HG02610 (cell line): ENCODE measurements around the gene ZNF81.
"Not testable (repeated sequence)": the region's sequence is repeated elsewhere in the genome, so short reads cannot be mapped to it uniquely, and the experiment has no call there.

Source experiments
- ATAC-seq: cut with Tn5 transposase; IDR thresholded peaks from one replicate; pipeline ENCODE4 v1.9.1; 2021; ENCODE audit warnings: mild to moderate bottlenecking, moderate library complexity; ENCODE audit not compliant: unreplicated experiment

ZNF81 gene

DNA sequence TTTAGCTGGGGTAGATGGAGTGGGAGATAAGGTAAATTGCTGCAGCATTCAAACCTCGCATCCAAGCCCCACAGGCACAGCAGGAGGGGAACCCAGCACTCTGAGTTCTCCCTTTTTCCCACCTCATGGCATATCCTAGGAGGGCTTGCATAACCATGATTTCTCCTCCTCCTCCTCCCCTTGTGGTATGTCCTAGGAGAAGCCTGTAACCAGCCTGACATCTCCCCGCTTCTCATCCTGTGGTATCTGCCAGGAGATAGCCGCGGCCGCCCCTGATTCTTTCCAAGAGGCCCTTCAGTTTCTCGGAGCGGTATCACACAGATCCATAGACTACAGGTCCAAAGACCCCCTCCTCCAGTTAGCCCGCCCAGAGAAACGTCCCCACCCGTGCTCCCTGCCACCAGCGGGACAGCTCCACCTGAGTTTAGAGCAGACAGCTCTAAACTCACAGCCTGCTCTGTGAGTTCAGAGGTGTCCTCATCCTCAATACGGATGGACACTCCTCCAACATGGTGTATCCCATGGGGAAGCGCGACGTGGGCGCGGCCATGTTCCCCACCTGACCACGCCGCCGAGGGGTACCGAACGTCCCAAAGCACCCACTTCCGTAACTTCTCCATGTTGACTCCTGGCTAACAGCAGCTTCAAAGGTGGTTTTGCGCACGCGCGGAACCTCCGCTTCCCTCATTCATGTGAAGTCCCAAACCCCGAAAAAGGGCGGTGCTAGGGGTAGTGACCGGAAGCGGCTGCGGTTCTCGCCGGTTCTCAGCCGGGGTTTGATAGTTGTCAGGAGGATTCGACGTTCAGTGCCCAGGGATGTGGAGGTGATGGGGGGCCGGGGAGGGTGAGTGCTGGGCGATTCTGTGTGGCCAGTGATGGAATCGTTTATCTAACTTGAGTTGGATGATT lies at the start of gene ZNF81:
Gene ZNF81 (plus strand): TSS at position 739 of the 909 bp plus-strand sequence. CDS start 9,366 bp downstream, outside the sequence.
- peak; percentile 97 for ATAC-seq

- no peak for ATAC-seq
Measured at GRCh38 chrX:47796433-47796906, 40.2 kb upstream of the ZNF81 start.

GRCh38 chrX:47797084-47797483 lies 39.6 kb upstream of the ZNF81 start:
- no peak for ATAC-seq

GRCh38 chrX:47798861-47799260 lies 37.8 kb upstream of the ZNF81 start:
- no peak for ATAC-seq

DNA sequence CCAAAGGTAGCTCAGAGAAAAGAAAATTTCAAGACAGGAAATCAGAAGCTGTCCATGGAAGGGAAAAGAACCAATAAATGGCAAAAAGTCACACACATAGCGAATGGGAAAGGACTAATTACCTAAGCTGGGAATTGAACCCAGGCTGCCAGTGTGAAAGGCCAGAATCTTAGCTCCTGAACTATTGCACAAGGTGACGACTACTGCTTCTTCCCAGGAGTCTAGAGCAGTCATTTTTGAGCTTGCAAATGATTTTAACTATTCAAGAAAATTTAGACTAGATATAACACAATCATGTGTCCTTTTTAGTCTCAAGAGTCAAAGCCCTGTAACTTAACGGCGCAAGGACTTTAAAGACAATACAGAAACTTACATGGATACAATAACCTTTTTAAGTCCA lies 34.1 kb upstream of the ZNF81 start:
- no peak for ATAC-seq

GRCh38 chrX:47803103-47803502 lies 33.6 kb upstream of the ZNF81 start:
- not testable (repeated sequence) for ATAC-seq

DNA sequence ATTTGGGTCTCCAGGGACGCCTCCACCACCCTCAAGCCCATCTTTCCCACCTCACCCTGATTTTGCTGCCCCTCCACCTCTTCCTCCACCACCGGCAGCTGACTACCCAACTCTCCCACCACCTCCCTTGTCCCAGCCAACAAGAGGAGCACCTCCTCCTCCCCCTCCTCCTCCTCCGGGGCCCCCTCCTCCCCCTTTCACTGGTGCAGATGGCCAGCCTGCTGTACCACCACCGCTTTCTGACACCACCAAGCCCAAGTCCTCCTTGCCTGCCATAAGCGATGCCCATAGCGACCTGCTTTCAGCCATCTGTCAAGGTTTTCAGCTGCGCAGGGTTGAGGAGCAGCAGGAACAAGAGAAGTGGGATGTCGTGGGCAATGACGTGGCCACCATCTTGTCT lies 32.4 kb upstream of the ZNF81 start:
- ATAC-seq = no peak

DNA sequence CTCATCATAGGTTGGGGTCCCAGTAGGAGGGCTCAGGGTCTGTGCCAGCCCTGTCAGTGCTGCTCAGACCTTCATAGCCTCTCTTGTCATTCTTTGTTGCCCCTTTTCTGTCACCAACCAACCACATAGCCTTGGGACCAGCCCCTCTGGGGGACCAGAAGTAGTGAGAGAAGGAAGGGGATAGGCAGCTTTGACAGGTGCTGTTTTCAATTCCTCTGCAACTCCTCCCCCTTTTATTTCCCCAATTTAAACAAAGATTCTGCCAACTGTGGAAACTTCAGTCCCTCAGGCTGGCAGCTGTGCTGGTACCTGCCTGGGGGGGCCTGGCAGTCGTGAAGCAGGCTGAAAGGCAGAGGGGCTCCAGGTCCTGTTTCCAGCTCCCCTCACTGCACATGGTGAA lies 30.9 kb upstream of the ZNF81 start:
- not testable (repeated sequence) for ATAC-seq

GRCh38 chrX:47806415-47807271 lies 30.1 kb upstream of the ZNF81 start:
- ATAC-seq = not testable (repeated sequence)

DNA sequence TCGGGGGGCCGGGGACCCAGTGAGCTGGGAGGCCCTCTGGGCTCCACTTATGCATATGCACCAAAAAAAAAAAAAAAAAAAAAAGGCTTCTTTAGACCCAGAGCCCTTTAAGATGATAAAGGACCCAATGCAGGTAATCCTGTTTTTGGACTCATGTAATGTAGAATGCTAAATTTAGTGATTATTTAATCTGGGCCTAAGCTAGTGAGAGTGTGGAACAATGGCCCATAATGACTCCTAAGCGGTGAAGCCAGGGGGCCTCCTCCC lies 29.5 kb upstream of the ZNF81 start:
- ATAC-seq = not testable (repeated sequence)

GRCh38 chrX:47807548-47807947 lies 29.2 kb upstream of the ZNF81 start:
- ATAC-seq = no peak

- ATAC-seq = no peak
Measured at GRCh38 chrX:47808904-47809788, 27.6 kb upstream of the ZNF81 start.

DNA sequence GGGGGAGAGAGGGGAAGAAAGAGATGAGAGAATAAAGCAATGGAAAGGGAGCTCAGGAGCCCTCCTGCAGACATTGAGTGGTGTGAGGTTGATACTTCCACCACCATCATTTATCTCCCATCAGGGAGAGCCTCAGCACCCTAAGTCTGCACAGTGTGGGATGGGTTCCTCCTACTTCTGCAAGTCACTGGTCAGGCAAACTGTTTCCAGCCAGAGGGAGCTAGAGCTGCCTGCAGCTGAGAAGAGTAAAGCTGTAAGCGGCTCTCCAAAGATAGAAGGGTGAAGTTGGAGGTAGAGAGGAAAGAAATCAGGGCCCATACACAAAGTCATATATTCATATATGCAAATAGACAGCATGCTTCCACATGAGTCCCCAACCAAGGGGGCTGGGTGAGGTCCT lies 21.9 kb upstream of the ZNF81 start:
- no peak for ATAC-seq

DNA sequence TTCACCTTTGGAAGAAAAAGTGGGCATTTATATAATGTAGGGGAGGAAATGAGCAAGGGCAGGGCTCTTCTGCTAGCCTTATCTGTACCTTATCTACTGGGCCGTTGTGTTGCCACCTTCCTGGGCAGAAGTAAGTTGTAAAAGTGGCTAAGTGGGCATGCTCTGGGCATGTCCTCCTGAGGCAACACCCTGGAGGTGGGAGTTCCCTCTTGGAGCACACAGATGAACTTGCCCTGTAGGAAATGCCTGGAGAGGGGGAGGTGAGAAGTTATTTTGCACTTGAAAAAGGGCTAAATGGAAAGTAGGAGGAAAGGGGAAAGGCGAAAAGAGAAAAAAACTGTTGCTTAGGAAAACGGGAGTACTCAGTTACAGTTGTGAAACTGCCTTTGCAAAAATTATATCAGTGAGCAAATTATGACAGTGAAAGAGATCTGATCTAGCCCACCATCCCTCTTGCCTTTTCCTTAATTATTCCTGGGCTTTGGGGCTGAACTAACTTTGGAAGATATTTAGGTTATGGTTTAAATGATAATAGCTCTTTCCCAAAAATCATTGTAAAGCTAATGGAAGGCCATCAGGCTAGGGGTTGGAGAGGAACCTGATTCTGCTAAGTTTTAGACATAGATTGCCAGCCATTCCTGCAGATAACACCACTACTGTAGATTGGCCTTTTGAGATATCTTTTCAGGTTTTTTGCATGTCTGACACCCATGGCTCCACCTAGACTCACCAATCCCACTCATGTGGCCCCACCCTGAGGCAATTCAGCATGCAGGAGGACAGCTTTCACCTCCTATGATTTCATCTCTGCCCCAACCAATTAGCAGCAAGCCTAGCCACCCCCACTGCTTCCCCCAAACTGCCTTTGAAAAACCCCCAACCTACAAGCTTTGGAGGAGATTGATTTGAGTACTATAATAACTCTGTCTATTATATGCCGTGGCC lies 20.5 kb upstream of the ZNF81 start:
- ATAC-seq = no peak

DNA sequence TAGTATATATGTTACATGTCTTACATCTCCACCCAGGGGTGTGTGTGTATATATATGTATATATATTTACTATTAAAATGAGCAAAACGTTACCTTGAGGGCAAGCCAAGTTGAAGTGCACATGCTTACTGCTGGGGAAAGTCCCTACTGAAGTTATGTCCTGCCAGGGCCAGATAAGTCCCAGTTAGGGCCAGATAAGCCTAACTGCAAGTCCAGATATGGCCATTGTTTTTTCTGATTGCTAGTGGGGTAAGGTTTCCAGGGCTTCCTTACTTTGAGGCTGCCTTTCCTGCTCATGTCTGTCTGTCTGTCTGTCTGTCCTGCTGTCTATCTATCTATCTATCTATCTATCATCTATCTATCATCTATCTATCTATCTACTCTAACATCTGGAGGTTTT lies 19.3 kb upstream of the ZNF81 start:
- no peak for ATAC-seq

GRCh38 chrX:47817897-47818296 lies 18.8 kb upstream of the ZNF81 start:
- no peak for ATAC-seq

- no peak for ATAC-seq
Measured at GRCh38 chrX:47828984-47829383, 7.7 kb upstream of the ZNF81 start.

GRCh38 chrX:47831788-47832187 lies 4.9 kb upstream of the ZNF81 start:
- ATAC-seq = no peak

- ATAC-seq = no peak
Measured at GRCh38 chrX:47838361-47838760, 1.7 kb downstream of the ZNF81 start.

GRCh38 chrX:47840111-47840510 lies 3.4 kb downstream of the ZNF81 start:
- ATAC-seq = no peak
